Peyer's patch (tissue), 4 donors: ENCODE results near the gene PTPRR.

Experiments used
- CTCF ChIP-seq, 6 experiments: fragments of 450-650 bp in 4 of 6; fragments of 200-600 bp in 2 of 6; sonication (generic) in 1 of 6; IDR thresholded peaks; one replicate each; pipeline ENCODE4 v1.5.1; 2017 to 2019; ENCODE audit warnings: antibody characterized with exemption in 6 of 6, mild to moderate bottlenecking in 3 of 6, moderate library complexity in 1 of 6
- POLR2A ChIP-seq, 2 donors: fragments of 450-650 bp; IDR thresholded peaks; one replicate each; pipeline ENCODE4 v1.5.1; 2017; ENCODE audit warnings: antibody characterized with exemption in 2 of 2, mild to moderate bottlenecking in 2 of 2, moderate library complexity in 2 of 2

- no peak for TF ChIP-seq CTCF (IDR thresholded peaks at IDR 0.05)
- TF ChIP-seq POLR2A (IDR thresholded peaks at IDR 0.05): no peak
Observed at GRCh38 chr12:70744178-70744577, 176.4 kb downstream of the PTPRR start.
